Activated B cell treated with CpG ODN at 0.5 μM for 24 hours (primary cell): ENCODE measurements around the gene EXOC6. TPM values are rescaled to one million over a fixed set of nuclear protein-coding genes. Genes with fewer than 3 reads are reported as not detected.

Experiments
- ATAC-seq: fragments of 200-7000 bp; cut with Tn5 transposase; one replicate; pipeline ENCODE4 v1.10.0; 2021; ENCODE audit warnings: low read depth, mild to moderate bottlenecking, moderate library complexity
- CTCF ChIA-PET: fragments of 350-600 bp; sonication (Branson Sonifier 250); formaldehyde crosslinking; loops from one replicate; lab custom pipeline; 2021; ENCODE audit warnings: antibody characterized with exemption; lab: Charles Lee
- POLR2A ChIA-PET: fragments of 350-600 bp; sonication (Branson Sonifier 250); formaldehyde crosslinking; loops from one replicate; lab custom pipeline; 2021; ENCODE audit warnings: antibody characterized with exemption; lab: Charles Lee
- DNase-seq: peaks from one replicate; pipeline ENCODE4 v3.0.0; 2022
- H3K27ac Mint-ChIP-seq: one replicate; pipeline ENCODE4 v1.8.0; 2020; ENCODE audit warnings: mixed read lengths
- H3K27me3 Mint-ChIP-seq: one replicate; pipeline ENCODE4 v1.8.0; 2021; ENCODE audit warnings: mixed read lengths
- H3K36me3 Mint-ChIP-seq: one replicate; pipeline ENCODE4 v1.8.0; 2021; ENCODE audit warnings: low read depth, mixed read lengths
- H3K4me1 Mint-ChIP-seq: one replicate; pipeline ENCODE4 v1.8.0; 2021; ENCODE audit warnings: mixed read lengths
- H3K4me3 Mint-ChIP-seq: one replicate; pipeline ENCODE4 v1.8.0; 2020; ENCODE audit warnings: mild to moderate bottlenecking, mixed read lengths
- H3K9me3 Mint-ChIP-seq: one replicate; pipeline ENCODE4 v1.8.0; 2020; ENCODE audit warnings: mixed read lengths
- CTCF ChIP-seq: fragments of 200-600 bp; IDR thresholded peaks from one replicate; pipeline ENCODE4 v1.8.0; 2022; ENCODE audit warnings: antibody characterized with exemption, mild to moderate bottlenecking
- intact Hi-C: fragments of 100-400 bp; cut with micrococcal nuclease; formaldehyde crosslinking; loops from one replicate; pipeline ENCODE4 v1.15.1; 2024
- total RNA-seq: library from RNA; stranded (reverse); gene quantifications from 2 replicates; pipeline ENCODE4 v1.2.3, GENCODE V29; 2022

Gene EXOC6
- total RNA-seq, 1 donor from 2014 or later = 17.3 TPM

GRCh38 chr10:93058139-93058538, 209.8 kb downstream of the EXOC6 start:
- intact Hi-C loops = no loop called here
- no peak for TF ChIP-seq CTCF
- no peaks in the 10 kb centered on the region for H3K9me3 Mint-ChIP-seq
- CTCF ChIA-PET = no interaction called here
- DNase-seq = no peak
- no peak overlapping the region for H3K4me3 Mint-ChIP-seq
- POLR2A ChIA-PET = interaction anchor here (0.9 kb wide), 1 partner anchor 9 kb away, joined by 3 read pairs; no protein-coding TSS in a partner anchor
- peaks cover 15% of the 10 kb centered on the region for H3K27me3 Mint-ChIP-seq
- peaks cover 26% of the 10 kb centered on the region for H3K4me1 Mint-ChIP-seq
- peaks cover 28% of the 10 kb centered on the region for H3K36me3 Mint-ChIP-seq
- ATAC-seq = no peak
- H3K27ac Mint-ChIP-seq = no peak overlapping the region

DNA sequence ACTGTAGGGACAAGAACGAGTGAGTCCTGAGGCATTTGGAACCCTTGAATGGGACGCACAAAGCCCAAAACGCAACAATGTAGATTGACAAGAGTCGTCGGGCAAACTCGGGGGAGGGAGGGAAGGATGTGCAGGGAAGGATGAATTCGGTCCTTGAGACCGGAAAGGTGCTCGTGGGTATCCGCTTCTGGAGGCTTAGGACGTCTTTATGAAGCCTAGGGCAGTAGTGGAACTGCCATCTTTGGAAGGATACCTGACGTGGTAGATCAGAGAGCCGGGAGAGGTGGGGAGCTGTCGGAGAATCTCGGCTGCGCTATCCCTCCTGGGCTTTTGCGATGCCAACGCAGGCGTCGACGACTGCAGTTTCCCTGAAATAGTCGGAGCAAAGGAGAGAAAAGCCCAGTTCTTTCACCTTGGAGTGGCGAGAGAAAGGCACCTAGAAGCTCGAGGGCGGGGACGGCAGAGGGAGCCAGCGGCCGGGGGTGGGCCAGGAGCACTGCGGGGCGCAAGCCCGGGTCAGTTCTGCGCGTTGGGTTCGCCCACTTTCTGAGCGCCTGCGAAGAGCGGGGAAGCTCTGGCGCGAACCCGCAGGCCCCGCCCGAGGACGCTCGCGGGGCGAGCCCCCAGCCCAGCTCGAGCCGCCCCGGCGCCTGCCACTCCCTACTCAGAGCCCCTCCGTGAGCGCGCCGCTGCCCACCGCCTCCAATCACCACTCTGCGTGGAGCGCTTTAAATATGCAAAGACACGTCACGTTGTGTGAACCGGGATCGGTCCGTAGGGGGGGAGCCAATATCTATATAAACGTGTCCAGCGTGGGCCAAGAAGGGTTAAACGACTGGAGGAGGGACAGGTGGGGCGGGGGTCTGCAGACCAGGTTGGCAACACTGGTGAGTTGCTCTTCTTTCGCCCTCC, 211.9 kb downstream of the EXOC6 start, which contains the start of gene CYP26C1:
Gene CYP26C1, plus strand, starts transcription at position 824 of the 912 bp plus-strand sequence. CDS start 466 bp downstream, outside the sequence.
- peak within 1 kb of the TSS; percentile 70 for H3K4me3 Mint-ChIP-seq
- no peak for ATAC-seq
- no peak for TF ChIP-seq CTCF
- H3K36me3 Mint-ChIP-seq = peaks cover 25% of the 10 kb centered on the region
- ChIA-PET POLR2A (no interaction called here), CTCF (no interaction called here)
- no peak within 1 kb of the TSS for H3K27ac Mint-ChIP-seq
- peaks cover 31% of the 10 kb centered on the region for H3K27me3 Mint-ChIP-seq
- no peak for DNase-seq
- no peaks in the 10 kb centered on the region for H3K9me3 Mint-ChIP-seq
- H3K4me1 Mint-ChIP-seq = peaks cover 33% of the 10 kb centered on the region
- intact Hi-C loops = no loop called here

- intact Hi-C loops = no loop called here
- TF ChIP-seq CTCF = no peak
- H3K27ac Mint-ChIP-seq = no peak overlapping the region
- peaks cover 25% of the 10 kb centered on the region for H3K36me3 Mint-ChIP-seq
- POLR2A ChIA-PET = no interaction called here
- peaks cover 37% of the 10 kb centered on the region for H3K27me3 Mint-ChIP-seq
- H3K4me3 Mint-ChIP-seq = peak overlapping the region; percentile 70
- ATAC-seq = no peak
- no peak for DNase-seq
- H3K9me3 Mint-ChIP-seq = no peaks in the 10 kb centered on the region
- CTCF ChIA-PET = no interaction called here
- peaks cover 38% of the 10 kb centered on the region for H3K4me1 Mint-ChIP-seq
These were observed 212.7 kb downstream of the EXOC6 start for GRCh38 chr10:93060887-93061593.

DNA sequence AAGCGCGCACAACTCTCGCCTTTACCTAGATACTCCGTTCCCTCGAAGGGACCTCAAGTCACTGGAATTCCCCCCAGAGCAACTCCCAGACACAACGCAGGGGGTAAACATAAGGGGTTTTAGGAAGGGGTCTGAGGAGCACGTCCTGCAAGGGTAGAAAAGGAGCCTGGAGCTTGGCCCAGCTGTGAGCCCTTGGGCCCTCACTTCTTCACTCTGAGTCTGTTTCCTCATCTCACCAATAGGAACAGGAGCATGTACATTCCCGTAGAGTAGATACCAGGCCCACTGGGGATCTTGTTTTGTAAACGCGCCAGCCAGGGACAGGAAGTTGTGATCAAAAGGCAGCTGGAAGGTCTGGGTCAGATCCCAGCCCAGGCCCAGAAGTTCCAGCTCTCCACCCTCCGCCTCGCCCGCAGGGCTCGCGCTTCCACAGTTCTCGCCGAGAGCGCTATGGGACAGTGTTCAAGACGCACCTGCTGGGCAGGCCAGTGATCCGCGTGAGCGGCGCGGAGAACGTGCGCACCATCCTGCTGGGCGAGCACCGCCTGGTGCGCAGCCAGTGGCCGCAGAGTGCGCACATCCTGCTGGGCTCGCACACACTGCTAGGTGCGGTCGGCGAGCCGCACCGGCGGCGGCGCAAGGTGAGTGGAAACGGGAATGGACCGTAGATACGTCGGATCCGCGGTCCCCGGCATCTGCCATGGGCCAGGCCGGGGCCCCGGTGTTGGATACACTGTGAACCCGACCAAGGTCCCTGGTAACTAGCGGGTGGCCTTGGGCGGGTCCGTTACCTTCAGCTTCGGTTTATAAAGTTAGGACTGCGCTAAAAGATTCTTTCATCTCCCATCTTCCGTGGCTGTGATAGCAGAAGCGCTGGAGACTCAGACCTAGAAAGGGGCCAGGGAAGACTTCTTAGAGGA, 213.5 kb downstream of the EXOC6 start:
- peak; percentile 36 for ATAC-seq
- Mint-ChIP-seq H3K4me1 (peaks cover 38% of the 10 kb centered on the region), H3K27ac (peak overlapping the region; percentile 24), H3K27me3 (peaks cover 43% of the 10 kb centered on the region), H3K4me3 (peak overlapping the region; percentile 70), H3K36me3 (peaks cover 22% of the 10 kb centered on the region), H3K9me3 (no peaks in the 10 kb centered on the region)
- ChIA-PET CTCF (interaction anchor here (1.5 kb wide), 1 partner anchor 8 kb away, joined by 3 read pairs; no protein-coding TSS in a partner anchor), POLR2A (no interaction called here)
- TF ChIP-seq CTCF = no peak
- DNase-seq = no peak
- intact Hi-C loops = loop anchor here (1.0 kb wide), 1 partner anchor 12 kb away; no protein-coding TSS in a partner anchor
